IPS DF 6.9 (cell line): ENCODE data around the gene ATP11A.

Source experiments
- DNase-seq: peaks from one replicate; pipeline ENCODE4 v3.0.0-alpha.2; 2013; ENCODE audit warnings: low read depth, low spot score
- H3K27ac ChIP-seq: one replicate; pipeline ENCODE4 v1.5.1; 2013; ENCODE audit warnings: low read length, control low read depth
- H3K27me3 ChIP-seq: 2 replicates; pipeline ENCODE4 v1.6.1; 2013; ENCODE audit warnings: mild to moderate bottlenecking, low read length; ENCODE audit not compliant: control insufficient read depth, insufficient read depth
- H3K36me3 ChIP-seq: 2 replicates; pipeline ENCODE4 v1.6.1; 2013; ENCODE audit warnings: low read length; ENCODE audit not compliant: control insufficient read depth, insufficient read depth
- H3K4me1 ChIP-seq: 2 replicates; pipeline ENCODE4 v1.6.1; 2013; ENCODE audit warnings: low read length; ENCODE audit not compliant: control insufficient read depth, insufficient read depth
- H3K4me3 ChIP-seq: 2 replicates; pipeline ENCODE4 v1.5.1; 2013; ENCODE audit warnings: mild to moderate bottlenecking, low read length
- H3K9me3 ChIP-seq: 2 replicates; pipeline ENCODE4 v1.6.1; 2013; ENCODE audit warnings: low read length, inconsistent platforms; ENCODE audit not compliant: control insufficient read depth, insufficient read depth
- WGBS: extraction: QIAGEN DNeasy Blood & Tissue Kit; methylation state at CpG from one replicate; pipeline ENCODE4 v1.1.7; 2013; ENCODE audit warnings: mixed read lengths, missing lambda C conversion rate; ENCODE audit not compliant: insufficient read length, insufficient coverage; 5-methylcytosine and 5-hydroxymethylcytosine counted together

The ATP11A gene

GRCh38 chr13:112770504-112770903 is 80.7 kb downstream of the ATP11A start:
- no CpG with 5 or more reads among the region's 26 CpGs for WGBS
- DNase-seq, result no peak

GRCh38 chr13:112771139-112771876 is 81.5 kb downstream of the ATP11A start:
- H3K4me3 ChIP-seq, result no peak overlapping the region
- no peaks in the 10 kb centered on the region for H3K27me3 ChIP-seq
- WGBS, result no CpG with 5 or more reads among the region's 20 CpGs
- H3K36me3 ChIP-seq, result peaks cover 4% of the 10 kb centered on the region; the same call in 1 of the 2 replicates
- no peak overlapping the region for H3K27ac ChIP-seq
- peaks cover 11% of the 10 kb centered on the region for H3K4me1 ChIP-seq
- H3K9me3 ChIP-seq, result no peaks in the 10 kb centered on the region
- no peak for DNase-seq

More at GRCh38 chr13:112770504-112770903, 80.7 kb downstream of the ATP11A start:
- Histone ChIP-seq H3K9me3 (no peaks in the 10 kb centered on the region), H3K27ac (no peak overlapping the region), H3K36me3 (peaks cover 4% of the 10 kb centered on the region; the same call in 1 of the 2 replicates), H3K4me3 (no peak overlapping the region), H3K27me3 (no peaks in the 10 kb centered on the region), H3K4me1 (peaks cover 11% of the 10 kb centered on the region)

- DNase-seq, result no peak
- no peak overlapping the region for H3K4me3 ChIP-seq
- H3K4me1 ChIP-seq, result peaks cover 11% of the 10 kb centered on the region
- WGBS, result no CpG with 5 or more reads among the region's 18 CpGs
- H3K9me3 ChIP-seq, result no peaks in the 10 kb centered on the region
- H3K27me3 ChIP-seq, result no peaks in the 10 kb centered on the region
- no peak overlapping the region for H3K27ac ChIP-seq
- H3K36me3 ChIP-seq, result peaks cover 4% of the 10 kb centered on the region; the same call in 1 of the 2 replicates
Measured at GRCh38 chr13:112771877-112772538, 82.2 kb downstream of the ATP11A start.

- no peak for DNase-seq
- WGBS, result no CpG with 5 or more reads among the region's 10 CpGs
- Histone ChIP-seq H3K4me3 (no peak overlapping the region), H3K27ac (no peak overlapping the region), H3K27me3 (no peaks in the 10 kb centered on the region), H3K9me3 (no peaks in the 10 kb centered on the region), H3K4me1 (peaks cover 11% of the 10 kb centered on the region), H3K36me3 (peaks cover 4% of the 10 kb centered on the region; the same call in 1 of the 2 replicates)
Measured at GRCh38 chr13:112772539-112772909, 82.7 kb downstream of the ATP11A start.

- H3K9me3 ChIP-seq, result no peaks in the 10 kb centered on the region
- peaks cover 13% of the 10 kb centered on the region for H3K4me1 ChIP-seq
- DNase-seq, result no peak
- no peak overlapping the region for H3K27ac ChIP-seq
- H3K27me3 ChIP-seq, result no peaks in the 10 kb centered on the region
- no CpG with 5 or more reads among the region's 8 CpGs for WGBS
- no peak overlapping the region for H3K4me3 ChIP-seq
- H3K36me3 ChIP-seq, result peaks cover 4% of the 10 kb centered on the region; the same call in 1 of the 2 replicates
Measured at GRCh38 chr13:112772929-112773328, 83.1 kb downstream of the ATP11A start.

GRCh38 chr13:112773601-112774447 is 84.0 kb downstream of the ATP11A start:
- no peaks in the 10 kb centered on the region for H3K27me3 ChIP-seq
- peaks cover 4% of the 10 kb centered on the region; the same call in 1 of the 2 replicates for H3K36me3 ChIP-seq
- DNase-seq, result no peak
- H3K9me3 ChIP-seq, result no peaks in the 10 kb centered on the region
- peaks cover 10% of the 10 kb centered on the region for H3K4me1 ChIP-seq
- no peak overlapping the region for H3K27ac ChIP-seq
- WGBS, result no CpG with 5 or more reads among the region's 25 CpGs
- no peak overlapping the region for H3K4me3 ChIP-seq

GRCh38 chr13:112774448-112774792 is 84.6 kb downstream of the ATP11A start:
- peaks cover 8% of the 10 kb centered on the region for H3K4me1 ChIP-seq
- no peaks in the 10 kb centered on the region for H3K27me3 ChIP-seq
- H3K9me3 ChIP-seq, result no peaks in the 10 kb centered on the region
- peaks cover 4% of the 10 kb centered on the region; the same call in 1 of the 2 replicates for H3K36me3 ChIP-seq
- DNase-seq, result no peak
- no CpG with 5 or more reads among the region's 7 CpGs for WGBS
- no peak overlapping the region for H3K4me3 ChIP-seq
- H3K27ac ChIP-seq, result no peak overlapping the region

GRCh38 chr13:112774829-112775565 is 85.2 kb downstream of the ATP11A start:
- no peak for DNase-seq
- Histone ChIP-seq H3K4me3 (no peak overlapping the region), H3K4me1 (peaks cover 8% of the 10 kb centered on the region), H3K9me3 (no peaks in the 10 kb centered on the region), H3K27me3 (no peaks in the 10 kb centered on the region), H3K36me3 (peaks cover 4% of the 10 kb centered on the region; the same call in 1 of the 2 replicates), H3K27ac (no peak overlapping the region)
- WGBS, result no CpG with 5 or more reads among the region's 36 CpGs

GRCh38 chr13:112775791-112776279 is 86.0 kb downstream of the ATP11A start:
- Histone ChIP-seq H3K36me3 (peaks cover 4% of the 10 kb centered on the region; the same call in 1 of the 2 replicates), H3K27me3 (no peaks in the 10 kb centered on the region), H3K9me3 (no peaks in the 10 kb centered on the region), H3K4me1 (peaks cover 9% of the 10 kb centered on the region), H3K4me3 (no peak overlapping the region), H3K27ac (no peak overlapping the region)
- DNase-seq, result no peak
- no CpG with 5 or more reads among the region's 25 CpGs for WGBS
